IMR-90 (cell line): ENCODE measurements around the gene ERVW-1. TPM values are rescaled to one million over a fixed set of nuclear protein-coding genes. Genes with fewer than 3 reads are reported as not detected.
"Not testable (repeated sequence)": the region's sequence is repeated elsewhere in the genome, so short reads cannot be mapped to it uniquely, and the experiment has no call there.

Experiments used
- ATAC-seq: fragments of 200-7000 bp; cut with Tn5 transposase; 2 replicates; pipeline ENCODE4 v1.9.1; 2020; ENCODE audit warnings: low read depth, mild to moderate bottlenecking, moderate library complexity
- BruUV-seq: library from RNA; stranded (reverse); fragments of 400-500 nt; replicated peaks from 2 replicates; lab custom pipeline; 2021; lab: Mats Ljungman, UMichigan
- CTCF ChIA-PET: fragments of 300-600 bp; formaldehyde crosslinking; extraction: SDS; loops from one replicate; lab custom pipeline; 2021; ENCODE audit warnings: antibody characterized with exemption; lab: Yijun Ruan, JAX
- POLR2A ChIA-PET: fragments of 300-600 bp; sonication (Branson Sonifier 250); formaldehyde crosslinking; loops from one replicate; lab custom pipeline; 2022; ENCODE audit warnings: antibody characterized with exemption; ENCODE audit not compliant: unreplicated experiment; lab: Charles Lee
- DNase-seq: peaks from one replicate; pipeline ENCODE4 v3.0.0; 2013
- H2AFZ ChIP-seq: replicated peaks from 2 replicates; pipeline ENCODE3; 2013; ENCODE audit warnings: low read length, mild to moderate bottlenecking; ENCODE audit not compliant: poor library complexity
- H2AK5ac ChIP-seq: 2 replicates; pipeline ENCODE4 v1.6.1; 2013; ENCODE audit warnings: low read depth, low read length, inconsistent platforms
- H2AK9ac ChIP-seq: replicated peaks from 2 replicates; pipeline ENCODE3; 2013; ENCODE audit warnings: mild to moderate bottlenecking, low read depth, low read length, moderate library complexity; ENCODE audit not compliant: poor library complexity
- H2BK120ac ChIP-seq: 2 replicates; pipeline ENCODE4 v1.6.1; 2013; ENCODE audit warnings: low read depth, low read length, inconsistent platforms
- H2BK15ac ChIP-seq: 3 replicates; pipeline ENCODE4 v1.6.1; 2013; ENCODE audit warnings: low read depth, low read length, inconsistent platforms
- H2BK20ac ChIP-seq: 2 replicates; pipeline ENCODE4 v1.6.1; 2013; ENCODE audit warnings: low read depth, mild to moderate bottlenecking, inconsistent platforms, low read length, moderate library complexity
- H2BK5ac ChIP-seq: 2 replicates; pipeline ENCODE4 v1.6.1; 2013; ENCODE audit warnings: mild to moderate bottlenecking, low read depth, low read length, inconsistent platforms; ENCODE audit not compliant: poor library complexity, severe bottlenecking
- H3K14ac ChIP-seq: replicated peaks from 2 replicates; pipeline ENCODE4 v1.6.1; 2013; ENCODE audit warnings: low read depth, low read length, inconsistent platforms
- H3K18ac ChIP-seq: 2 replicates; pipeline ENCODE4 v1.6.1; 2013; ENCODE audit warnings: low read depth, low read length, control low read depth
- H3K23ac ChIP-seq: 2 replicates; pipeline ENCODE4 v1.6.1; 2013; ENCODE audit warnings: low read depth, low read length, inconsistent platforms
- H3K27ac ChIP-seq: 2 replicates; pipeline ENCODE4 v1.5.1; 2013; ENCODE audit warnings: mild to moderate bottlenecking, control low read depth, low read length; ENCODE audit not compliant: insufficient read depth
- H3K27me3 ChIP-seq: 2 replicates; pipeline ENCODE4 v1.6.1; 2013; ENCODE audit warnings: low read length; ENCODE audit not compliant: control insufficient read depth, insufficient read depth
- H3K36me3 ChIP-seq: 2 replicates; pipeline ENCODE4 v1.6.1; 2013; ENCODE audit warnings: low read length, mixed read lengths; ENCODE audit not compliant: control insufficient read depth, insufficient read depth
- H3K4ac ChIP-seq: 2 replicates; pipeline ENCODE4 v1.6.1; 2013; ENCODE audit warnings: low read depth, low read length, inconsistent platforms
- H3K4me1 ChIP-seq: 2 replicates; pipeline ENCODE4 v1.6.1; 2013; ENCODE audit warnings: low read length, mixed read lengths; ENCODE audit not compliant: control insufficient read depth, insufficient read depth
- H3K4me2 ChIP-seq: 2 replicates; pipeline ENCODE4 v1.6.1; 2013; ENCODE audit warnings: low read depth, mild to moderate bottlenecking, control low read depth, low read length, moderate library complexity
- H3K4me3 ChIP-seq: 2 replicates; pipeline ENCODE4 v1.5.1; 2013; ENCODE audit warnings: low read depth, mild to moderate bottlenecking, control low read depth, low read length, moderate library complexity; ENCODE audit not compliant: insufficient read depth
- H3K56ac ChIP-seq: 2 replicates; pipeline ENCODE4 v1.6.1; 2013; ENCODE audit warnings: low read length, inconsistent platforms; ENCODE audit not compliant: insufficient read depth; ENCODE audit errors: extremely low read depth
- H3K79me1 ChIP-seq, 2 experiments: 2 replicates each; pipeline ENCODE4 v1.6.1; 2013; ENCODE audit warnings: low read length in 2 of 2, inconsistent platforms in 1 of 2, low read depth in 1 of 2
- H3K9ac ChIP-seq: 2 replicates; pipeline ENCODE4 v1.6.1; 2013; ENCODE audit warnings: low read depth, low read length, control low read depth
- H3K9me1 ChIP-seq: 2 replicates; pipeline ENCODE4 v1.6.1; 2013; ENCODE audit warnings: low read length, inconsistent platforms; ENCODE audit not compliant: insufficient read depth
- H3K9me3 ChIP-seq: 2 replicates; pipeline ENCODE4 v1.6.1; 2013; ENCODE audit warnings: low read length; ENCODE audit not compliant: control insufficient read depth, insufficient read depth
- H4K20me1 ChIP-seq: 2 replicates; pipeline ENCODE4 v1.6.1; 2013; ENCODE audit warnings: low read length, inconsistent platforms; ENCODE audit not compliant: insufficient read depth
- H4K5ac ChIP-seq: 2 replicates; pipeline ENCODE4 v1.6.1; 2013; ENCODE audit warnings: mild to moderate bottlenecking, low read depth, low read length, control low read depth
- H4K8ac ChIP-seq, 2 experiments: 2 replicates each; pipeline ENCODE4 v1.6.1; 2013; ENCODE audit warnings: low read depth in 2 of 2, low read length in 2 of 2, control low read depth in 1 of 2, inconsistent platforms in 1 of 2
- H4K91ac ChIP-seq: 2 replicates; pipeline ENCODE4 v1.6.1; 2013; ENCODE audit warnings: low read depth, low read length, inconsistent platforms; ENCODE audit not compliant: insufficient read depth
- NFE2L2 ChIP-seq: fragments of 150-350 bp; IDR thresholded peaks from 2 replicates; pipeline ENCODE4 v1.6.1; 2016; ENCODE audit warnings: low read depth, mild to moderate bottlenecking, low read length
- RAD21 ChIP-seq: IDR thresholded peaks from 2 replicates; pipeline ENCODE4 v1.6.1; 2012; ENCODE audit warnings: low read length, improper control_type of control experiment
- RCOR1 ChIP-seq: IDR thresholded peaks from 2 replicates; pipeline ENCODE4 v1.6.1; 2012; ENCODE audit warnings: mild to moderate bottlenecking, low read length, improper control_type of control experiment; ENCODE audit not compliant: insufficient replicate concordance
- RFX5 ChIP-seq: IDR thresholded peaks from 2 replicates; pipeline ENCODE4 v1.8.0; 2012; ENCODE audit warnings: low read depth, mild to moderate bottlenecking, low read length, moderate library complexity
- WGBS, 2 experiments: methylation state at CpG; one replicate each; pipeline versions ENCODE4 v1.1.5 to v1.1.7; 2013; ENCODE audit warnings: missing lambda C conversion rate in 2 of 2; ENCODE audit not compliant: insufficient read length in 1 of 2; ENCODE audit errors: extremely low coverage in 2 of 2; 5-methylcytosine and 5-hydroxymethylcytosine counted together
- dilution Hi-C: fragments of 300-500 bp; cut with HindIII; formaldehyde crosslinking; loops from one replicate; pipeline ENCODE4 v1.14.3; 2018; ENCODE audit warnings: low sequenced_read_pairs; ENCODE audit not compliant: unreplicated experiment
- in situ Hi-C: fragments of 300-500 bp; cut with MboI; formaldehyde crosslinking; loops from 3 replicates; pipeline ENCODE4 v1.14.3; 2019; ENCODE audit warnings: low sequenced_read_pairs, inconsistent platforms, mixed read lengths
- intact Hi-C: fragments of 100-400 bp; cut with micrococcal nuclease; formaldehyde crosslinking; loops from 2 replicates; pipeline ENCODE4 v1.10.0; 2022
- polyA plus RNA-seq, 3 experiments: library from polyadenylated mRNA; depleted of rRNA; stranded (reverse); fragments of >200 nt; gene quantifications; 2 replicates each; pipeline ENCODE4 v1.2.3, GENCODE V29; 2012; ENCODE audit warnings: low replicate concordance in 1 of 3
- total RNA-seq: library from RNA; depleted of rRNA; stranded (reverse); fragments of >200 nt; gene quantifications from 2 replicates; pipeline ENCODE4 v1.2.3, GENCODE V29; 2012
- TF ChIP-seq, protein P1 (sequence below): fragments of 150-350 bp; IDR thresholded peaks from 2 replicates; pipeline ENCODE4 v1.6.1; 2016; ENCODE audit warnings: low read depth, mild to moderate bottlenecking, low read length, moderate library complexity, borderline replicate concordance
- TF ChIP-seq, protein P2 (sequence below): fragments of 150-350 bp; IDR thresholded peaks from 2 replicates; pipeline ENCODE4 v1.6.1; 2017; ENCODE audit warnings: mild to moderate bottlenecking, antibody characterized with exemption, low read length, low read depth

ERVW-1 gene
- total and polyA plus RNA-seq, 2 of the 4 experiments (the other 2 are of a cell fraction): not detected

DNA sequence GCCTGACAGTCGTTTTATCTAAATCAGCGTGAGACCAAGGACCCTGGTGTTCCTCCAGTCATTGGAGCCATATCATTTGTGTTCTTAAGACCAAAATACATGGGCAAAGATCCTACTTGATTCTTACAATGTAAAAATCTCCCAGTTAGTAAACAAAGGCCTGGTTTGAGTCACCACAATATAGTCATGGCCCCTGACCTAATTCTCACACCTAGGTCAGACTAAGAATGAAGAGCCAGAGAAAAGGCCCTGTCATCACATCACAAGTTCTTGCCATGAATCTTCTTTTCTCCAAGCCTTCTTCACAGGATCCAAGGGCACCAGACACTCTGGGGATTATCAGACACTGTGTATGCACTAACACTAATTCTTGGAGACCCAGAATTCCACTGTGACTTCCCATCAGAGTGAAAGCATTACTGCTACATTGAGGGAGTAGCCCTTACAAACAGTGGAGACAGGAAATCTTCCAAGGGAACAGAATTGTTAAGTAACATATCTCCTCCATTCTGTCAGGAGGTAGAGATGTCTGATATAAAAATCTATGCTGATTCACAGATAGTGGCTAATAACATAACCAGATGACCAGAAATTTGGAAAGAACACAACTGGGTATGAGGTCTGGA, 7.6 kb upstream of the ERVW-1 start:
- POLR2A ChIA-PET: no interaction called here
- Histone ChIP-seq H3K23ac (no peak overlapping the region), H3K79me1 (no peaks in the 10 kb centered on the region), H3K14ac (no peak overlapping the region), H2BK15ac (no peak overlapping the region), H2AK5ac (no peak overlapping the region), H4K20me1 (no peaks in the 10 kb centered on the region), H4K5ac (no peak overlapping the region), H2BK20ac (no peak overlapping the region), H3K27ac (no peak overlapping the region), H3K4me1 (no peaks in the 10 kb centered on the region), H3K9me3 (no peaks in the 10 kb centered on the region), H2AK9ac (no peak overlapping the region), H3K18ac (no peak overlapping the region), H3K4me3 (no peak overlapping the region), H3K56ac (no peak overlapping the region), H3K36me3 (peaks cover 12% of the 10 kb centered on the region), H3K4me2 (no peak overlapping the region), H3K4ac (no peak overlapping the region), H4K91ac (no peak overlapping the region), H3K27me3 (no peaks in the 10 kb centered on the region), H2BK120ac (no peak overlapping the region), H3K9me1 (peaks cover 4% of the 10 kb centered on the region; the same call in 1 of the 2 replicates), H3K9ac (no peak overlapping the region), H4K8ac (no peak overlapping the region), H2AFZ (no peak overlapping the region), H2BK5ac (no peak overlapping the region)
- ATAC-seq (no peak; the same call in 1 of the 2 replicates), DNase-seq (no peak)
- TF ChIP-seq RCOR1 (no peak), NFE2L2 (no peak), RAD21 (no peak), RFX5 (no peak)
- TF ChIP-seq, protein P1, sequence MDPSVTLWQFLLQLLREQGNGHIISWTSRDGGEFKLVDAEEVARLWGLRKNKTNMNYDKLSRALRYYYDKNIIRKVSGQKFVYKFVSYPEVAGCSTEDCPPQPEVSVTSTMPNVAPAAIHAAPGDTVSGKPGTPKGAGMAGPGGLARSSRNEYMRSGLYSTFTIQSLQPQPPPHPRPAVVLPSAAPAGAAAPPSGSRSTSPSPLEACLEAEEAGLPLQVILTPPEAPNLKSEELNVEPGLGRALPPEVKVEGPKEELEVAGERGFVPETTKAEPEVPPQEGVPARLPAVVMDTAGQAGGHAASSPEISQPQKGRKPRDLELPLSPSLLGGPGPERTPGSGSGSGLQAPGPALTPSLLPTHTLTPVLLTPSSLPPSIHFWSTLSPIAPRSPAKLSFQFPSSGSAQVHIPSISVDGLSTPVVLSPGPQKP: no peak
- TF ChIP-seq, protein P2, sequence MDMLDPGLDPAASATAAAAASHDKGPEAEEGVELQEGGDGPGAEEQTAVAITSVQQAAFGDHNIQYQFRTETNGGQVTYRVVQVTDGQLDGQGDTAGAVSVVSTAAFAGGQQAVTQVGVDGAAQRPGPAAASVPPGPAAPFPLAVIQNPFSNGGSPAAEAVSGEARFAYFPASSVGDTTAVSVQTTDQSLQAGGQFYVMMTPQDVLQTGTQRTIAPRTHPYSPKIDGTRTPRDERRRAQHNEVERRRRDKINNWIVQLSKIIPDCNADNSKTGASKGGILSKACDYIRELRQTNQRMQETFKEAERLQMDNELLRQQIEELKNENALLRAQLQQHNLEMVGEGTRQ: no peak
- dilution Hi-C loops: no loop called here
- BruUV-seq: no TSS peak
- no CpG with 5 or more reads among the region's 2 CpGs for WGBS, 2 experiments
- in situ Hi-C loops: no loop called here
- intact Hi-C loops: no loop called here
- CTCF ChIA-PET: no interaction called here

DNA sequence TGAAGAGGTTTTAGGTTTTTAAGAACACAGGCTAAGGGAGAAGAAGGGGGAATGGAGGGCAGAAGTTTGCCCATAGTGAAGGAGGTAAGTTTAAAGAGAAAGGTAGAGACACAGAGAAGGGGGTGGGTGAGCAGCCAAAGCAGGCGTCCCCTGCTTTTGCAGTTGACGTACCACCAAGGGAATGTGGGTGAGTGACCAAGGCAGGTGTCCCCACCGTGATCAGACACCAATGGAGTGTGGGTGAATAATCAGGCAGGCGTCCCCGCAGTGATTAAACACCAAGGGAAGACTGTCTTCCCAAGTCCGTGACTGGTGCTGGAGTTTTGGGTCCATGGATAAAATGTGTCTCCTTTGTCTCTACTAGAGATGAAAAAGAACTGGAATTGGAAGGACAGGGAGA, 6.5 kb upstream of the ERVW-1 start:
- H3K4me3 ChIP-seq, POLR2A ChIA-PET, H3K14ac ChIP-seq, H4K20me1 ChIP-seq, H3K27me3 ChIP-seq, in situ Hi-C loops, H2AFZ ChIP-seq, BruUV-seq, H3K36me3 ChIP-seq, H2AK5ac ChIP-seq, ATAC-seq, H3K4ac ChIP-seq, H4K8ac ChIP-seq, H3K9me3 ChIP-seq, H3K9ac ChIP-seq, H3K4me1 ChIP-seq, CTCF ChIA-PET, H3K27ac ChIP-seq, dilution Hi-C loops, H3K4me2 ChIP-seq, H4K91ac ChIP-seq, H2BK120ac ChIP-seq, H2BK5ac ChIP-seq, H2BK15ac ChIP-seq, H4K5ac ChIP-seq, H2BK20ac ChIP-seq, H3K56ac ChIP-seq, H2AK9ac ChIP-seq, H3K18ac ChIP-seq, H3K79me1 ChIP-seq, DNase-seq, H3K23ac ChIP-seq, intact Hi-C loops, H3K9me1 ChIP-seq: not testable (repeated sequence)
- WGBS, 2 experiments: 97% methylated on average over 4 of the region's 6 CpGs; no CpG with 5 or more reads in 1 of the 2 experiments
